CD4-positive, alpha-beta T cell treated with Interferon gamma for 1 hour (primary cell): ENCODE results near the gene RNF123.
"Not testable (repeated sequence)": the region's sequence is repeated elsewhere in the genome, so short reads cannot be mapped to it uniquely, and the experiment has no call there.

Experiments used
- DNase-seq: peaks from one replicate; pipeline ENCODE4 v3.0.0-alpha.2; 2020

RNF123 gene

DNA sequence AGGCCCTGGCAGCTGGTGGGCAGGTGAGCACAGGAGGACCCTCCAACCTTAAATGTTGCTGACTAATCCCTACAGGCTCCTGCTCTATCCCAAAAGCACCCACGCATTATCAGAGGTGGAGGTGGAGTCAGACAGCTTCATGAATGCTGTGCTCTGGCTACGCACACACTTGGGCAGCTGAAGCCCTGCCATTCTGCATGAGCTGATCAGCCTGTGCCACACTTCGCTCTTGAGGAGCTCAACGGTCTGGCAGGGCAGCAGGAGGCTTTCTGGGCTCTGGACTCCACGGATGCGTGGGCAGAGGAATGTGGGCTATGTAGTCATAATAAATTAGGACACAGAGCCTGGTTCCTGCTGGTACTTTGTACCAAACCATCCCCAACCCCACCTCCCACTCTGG is 6.2 kb upstream of the RNF123 start:
- no peak for DNase-seq

DNA sequence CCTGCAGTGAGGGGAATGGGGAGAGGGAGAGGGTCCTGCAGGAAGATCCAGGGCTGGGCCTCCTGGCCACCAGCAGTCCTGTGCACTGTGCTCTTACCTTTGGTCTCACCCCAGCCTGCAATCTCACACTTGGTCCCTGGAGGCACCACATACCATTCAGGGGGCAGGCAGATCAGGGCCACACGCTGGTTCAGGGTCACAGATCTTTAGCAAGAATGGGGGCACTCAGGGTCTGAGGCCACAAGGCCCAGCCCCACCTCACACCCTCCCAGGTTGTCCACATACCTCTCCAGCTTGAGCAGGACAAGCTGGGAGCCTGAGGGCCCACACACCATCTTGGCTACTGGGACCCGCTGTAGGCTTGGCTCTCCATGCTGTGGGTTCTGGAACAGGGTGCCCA is 4.9 kb upstream of the RNF123 start:
- not testable (repeated sequence) for DNase-seq

DNA sequence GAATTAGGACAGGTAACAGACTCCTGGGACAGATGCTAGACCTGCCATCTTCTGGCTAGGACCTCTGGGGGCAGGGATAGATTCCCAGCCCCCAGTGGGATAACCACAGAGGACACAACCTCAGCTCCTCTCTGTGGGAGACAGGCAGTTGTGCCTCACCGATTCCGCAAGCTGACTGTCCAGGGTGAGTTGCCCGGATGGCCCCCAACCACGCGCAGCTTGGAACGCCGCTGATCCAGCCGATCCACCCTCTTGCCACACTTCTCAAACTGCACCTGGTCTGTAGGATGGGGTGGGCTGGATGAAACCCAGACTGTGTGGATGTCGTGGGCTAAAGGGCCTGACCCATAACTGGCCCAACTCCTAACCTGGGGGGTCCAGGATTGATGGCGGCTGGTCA is 4.3 kb upstream of the RNF123 start:
- not testable (repeated sequence) for DNase-seq

DNA sequence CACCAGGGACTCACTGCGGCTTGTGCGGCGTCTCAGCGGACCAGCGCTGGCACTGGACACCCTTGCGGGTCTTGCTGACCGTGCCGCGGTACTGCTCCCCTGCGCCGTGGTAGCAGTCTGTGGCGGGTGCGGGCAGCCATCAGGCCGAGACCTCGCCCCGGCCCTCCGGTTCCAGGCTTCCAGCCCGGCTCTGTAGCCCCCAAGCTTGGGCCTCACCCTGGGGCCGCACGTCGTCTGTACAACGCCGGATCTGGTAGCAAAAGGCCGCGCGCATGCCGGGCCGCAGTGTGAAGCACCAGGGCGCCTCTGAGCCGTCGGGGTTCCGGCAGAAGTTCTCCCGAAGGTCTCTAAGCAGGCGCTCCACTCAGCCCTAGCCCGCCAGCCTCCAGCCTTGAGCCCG is 3.5 kb upstream of the RNF123 start:
- not testable (repeated sequence) for DNase-seq

DNA sequence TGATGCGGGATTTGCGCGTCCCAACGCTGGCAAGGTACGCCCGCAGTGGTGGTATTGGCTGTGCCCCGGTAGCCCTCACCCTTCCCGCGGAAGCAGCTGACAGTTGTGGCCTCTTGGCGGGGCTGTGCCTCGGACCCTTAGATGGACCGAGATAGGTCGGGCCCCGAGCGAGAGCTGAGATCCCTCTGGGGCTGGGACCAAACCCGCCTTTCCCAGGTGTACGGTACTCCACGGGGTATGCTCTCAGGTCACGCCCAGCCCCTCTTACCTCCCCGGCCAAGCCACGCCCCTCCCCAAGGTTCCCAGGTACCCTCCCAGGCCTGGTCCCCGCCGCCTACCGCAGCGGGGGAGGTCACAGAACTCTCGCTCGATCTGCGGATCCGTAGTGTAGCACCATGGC is 3.0 kb upstream of the RNF123 start:
- not testable (repeated sequence) for DNase-seq

DNA sequence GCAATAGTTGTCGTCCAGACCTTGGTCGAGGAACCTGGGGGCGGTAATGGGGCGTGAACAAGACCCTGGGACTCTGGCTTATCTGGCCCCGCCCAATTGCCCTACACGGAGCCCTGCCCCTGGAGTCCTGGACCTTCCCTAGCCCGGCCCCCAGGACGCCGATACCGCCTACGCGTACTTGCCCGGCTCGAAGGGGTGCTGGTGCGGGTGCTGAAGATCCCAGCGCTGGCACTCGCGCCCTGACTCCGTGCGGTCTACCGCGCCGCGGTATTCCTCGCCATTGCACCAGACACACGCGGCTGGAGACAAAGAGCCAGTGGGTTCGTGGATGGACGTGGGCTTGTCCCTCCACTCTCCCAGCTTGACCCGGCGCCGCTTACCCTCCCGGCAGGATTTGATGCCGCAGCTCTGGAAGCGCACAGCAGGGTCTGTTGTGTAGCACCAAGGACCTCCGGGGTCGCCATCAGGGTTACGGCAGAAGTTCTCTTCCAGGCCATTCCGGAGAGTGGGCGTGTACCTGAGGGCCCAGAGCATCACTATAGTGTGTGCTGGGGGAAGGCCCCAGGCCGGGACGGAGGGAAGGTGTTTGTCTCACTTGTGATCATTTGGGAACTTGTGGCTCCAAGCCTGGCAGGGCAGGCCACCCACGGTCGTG is 2.5 kb upstream of the RNF123 start:
- DNase-seq: peak; percentile 32

DNA sequence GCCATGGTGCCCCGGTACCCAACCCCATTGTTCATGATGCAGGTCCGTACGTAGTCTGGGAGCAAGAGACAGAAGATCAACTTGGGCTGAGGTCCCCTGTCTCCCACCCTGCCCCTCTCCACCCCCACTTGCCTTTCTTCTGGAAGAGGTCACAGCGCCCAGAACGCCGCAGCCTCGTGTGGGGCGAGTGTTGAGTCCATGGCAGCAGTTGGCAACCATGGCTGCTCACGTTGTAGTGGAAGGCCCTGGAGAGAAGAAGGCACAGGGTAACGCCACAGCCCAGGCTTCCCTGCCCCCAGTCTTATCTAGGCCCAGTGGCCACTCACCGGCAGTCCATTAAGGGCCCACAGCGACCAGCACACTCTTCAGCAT is 1.9 kb upstream of the RNF123 start:
- DNase-seq: not testable (repeated sequence)

DNA sequence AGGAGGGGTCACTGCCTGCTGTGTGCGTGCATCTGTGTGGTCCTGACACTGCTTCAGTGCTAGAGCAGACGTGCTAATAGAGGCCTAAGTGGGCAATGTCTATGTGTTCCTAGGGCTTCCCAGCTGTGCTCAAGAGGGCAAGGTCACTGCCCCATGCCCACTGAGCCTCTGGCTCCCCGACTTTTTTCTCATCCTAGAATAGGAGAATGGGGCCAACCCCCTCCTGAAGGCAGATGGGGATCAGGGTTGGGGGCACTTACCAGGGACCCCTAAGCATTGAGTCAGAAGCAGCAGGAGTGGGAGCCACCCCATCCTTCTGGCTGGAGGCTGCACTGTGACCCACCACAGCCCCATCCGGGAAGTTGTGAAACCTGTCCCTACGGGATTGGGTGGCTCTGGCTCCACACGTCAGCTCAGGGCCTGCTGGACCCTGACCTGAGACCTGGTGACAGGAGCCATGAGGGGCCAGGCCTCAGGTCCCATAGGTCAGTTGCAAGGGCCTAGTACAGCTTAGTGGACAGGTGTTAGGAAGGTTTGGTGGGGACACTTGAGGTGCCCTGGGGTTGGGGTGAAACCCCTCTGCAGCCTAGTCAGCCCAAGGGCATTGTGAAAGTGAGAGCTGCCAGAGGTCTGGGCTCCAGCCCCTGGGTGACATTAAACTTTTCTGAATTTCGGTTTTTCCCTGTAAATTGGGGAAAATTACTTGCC is 865 bp upstream of the RNF123 start:
- DNase-seq: not testable (repeated sequence)

DNA sequence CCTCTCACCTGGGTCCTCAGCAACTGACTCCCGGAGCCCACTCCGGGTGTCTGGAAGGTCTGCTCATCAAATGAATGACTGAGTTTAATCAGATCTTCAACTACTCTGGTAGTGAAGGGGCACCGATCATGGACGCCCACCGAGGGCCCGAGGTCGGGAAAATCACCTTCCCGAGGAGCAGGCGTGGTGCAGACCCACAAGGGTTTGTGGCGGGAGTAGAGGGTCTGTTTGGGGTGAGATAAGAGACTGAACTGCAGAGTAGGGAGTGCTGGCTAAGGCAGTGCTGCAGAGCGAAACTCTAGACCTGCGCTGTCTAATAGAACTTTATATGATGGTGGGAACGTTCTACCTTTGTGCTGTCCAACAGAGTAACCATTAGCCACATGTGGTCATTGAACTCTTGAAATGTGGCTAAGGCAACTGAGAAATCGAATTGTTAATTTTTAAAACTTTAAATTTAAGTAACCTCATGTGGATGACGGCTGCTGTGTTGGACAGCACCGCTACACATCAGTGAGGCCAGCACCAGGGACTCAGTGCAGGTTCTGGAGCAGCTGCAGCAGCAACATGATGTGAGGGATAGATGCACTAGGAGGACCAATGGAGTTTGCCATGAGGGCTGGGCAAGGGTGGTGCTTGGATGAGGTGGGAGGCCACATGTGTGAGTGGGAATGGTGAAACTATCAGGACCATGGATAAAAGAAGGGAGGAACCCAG is 709 bp downstream of the RNF123 start:
- DNase-seq: not testable (repeated sequence)

DNA sequence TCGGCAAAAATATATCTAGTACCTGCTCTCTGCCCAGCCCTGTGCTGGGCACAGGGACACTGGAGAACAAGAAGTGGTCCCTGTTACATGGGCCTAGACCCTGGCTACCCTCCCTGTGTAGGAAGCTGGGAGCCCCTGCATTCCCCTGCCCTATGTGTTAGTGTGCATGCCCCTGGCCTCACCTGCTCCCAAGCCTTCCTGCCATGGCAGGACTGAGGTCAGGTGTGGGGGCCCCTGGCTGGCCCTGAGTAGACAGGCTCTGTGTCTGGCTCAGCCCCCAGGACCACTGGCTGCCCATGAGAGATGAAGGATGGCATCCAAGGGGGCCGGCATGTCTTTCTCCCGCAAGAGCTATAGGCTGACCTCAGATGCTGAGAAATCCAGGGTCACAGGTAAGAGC is 1.5 kb downstream of the RNF123 start:
- not testable (repeated sequence) for DNase-seq

DNA sequence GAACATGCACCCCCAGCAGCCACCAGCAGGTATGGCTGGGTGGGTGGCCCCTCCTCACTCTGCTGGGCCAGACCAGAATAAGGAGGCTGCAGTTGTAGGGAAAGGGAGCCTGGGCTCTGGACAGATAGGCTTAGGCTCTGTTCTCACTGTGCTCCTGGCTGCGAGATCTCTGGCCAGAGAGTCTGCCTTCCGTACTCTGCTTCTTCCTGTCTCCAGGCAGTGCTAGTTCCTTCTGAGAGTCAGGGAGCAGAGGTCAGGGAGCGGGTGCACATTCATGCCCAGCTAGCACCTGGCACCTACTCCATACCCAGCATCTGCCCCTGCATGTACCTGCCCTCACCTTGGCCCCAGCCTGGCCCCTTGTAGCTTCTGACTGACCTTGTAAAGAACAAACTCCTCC is 2.1 kb downstream of the RNF123 start:
- DNase-seq: not testable (repeated sequence)

DNA sequence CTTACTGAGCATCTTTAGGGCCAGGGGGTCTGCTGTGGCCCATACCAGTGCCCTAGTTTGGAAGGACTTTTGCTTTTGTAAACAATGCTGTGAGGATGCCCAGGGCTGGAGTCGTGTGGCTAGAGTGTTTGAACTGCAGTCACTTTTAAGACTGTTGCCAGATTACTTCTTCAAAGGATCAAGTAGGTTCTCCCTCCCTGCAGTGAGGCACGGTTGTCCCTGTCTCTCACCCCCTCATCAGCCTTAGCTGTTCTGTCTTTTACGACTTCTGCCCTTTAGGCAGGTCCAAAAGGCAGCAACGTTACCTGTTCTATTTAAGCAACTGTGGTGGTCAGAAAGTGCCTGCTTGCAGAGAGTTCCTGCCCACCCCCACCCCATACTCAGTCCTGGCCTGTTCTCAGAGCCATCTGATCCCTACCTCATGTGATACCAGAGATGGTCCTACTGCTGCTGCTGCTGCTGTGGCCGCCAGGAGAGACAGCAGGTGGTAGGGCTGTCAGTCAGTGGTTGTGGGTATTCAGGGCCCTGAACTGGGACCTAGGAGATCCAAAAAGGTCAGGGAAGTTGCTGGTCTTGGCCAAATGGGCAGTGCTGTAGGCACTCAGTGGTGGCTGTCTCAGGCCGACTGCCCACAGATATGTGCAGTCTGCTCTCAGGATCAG is 5.2 kb downstream of the RNF123 start:
- not testable (repeated sequence) for DNase-seq

DNA sequence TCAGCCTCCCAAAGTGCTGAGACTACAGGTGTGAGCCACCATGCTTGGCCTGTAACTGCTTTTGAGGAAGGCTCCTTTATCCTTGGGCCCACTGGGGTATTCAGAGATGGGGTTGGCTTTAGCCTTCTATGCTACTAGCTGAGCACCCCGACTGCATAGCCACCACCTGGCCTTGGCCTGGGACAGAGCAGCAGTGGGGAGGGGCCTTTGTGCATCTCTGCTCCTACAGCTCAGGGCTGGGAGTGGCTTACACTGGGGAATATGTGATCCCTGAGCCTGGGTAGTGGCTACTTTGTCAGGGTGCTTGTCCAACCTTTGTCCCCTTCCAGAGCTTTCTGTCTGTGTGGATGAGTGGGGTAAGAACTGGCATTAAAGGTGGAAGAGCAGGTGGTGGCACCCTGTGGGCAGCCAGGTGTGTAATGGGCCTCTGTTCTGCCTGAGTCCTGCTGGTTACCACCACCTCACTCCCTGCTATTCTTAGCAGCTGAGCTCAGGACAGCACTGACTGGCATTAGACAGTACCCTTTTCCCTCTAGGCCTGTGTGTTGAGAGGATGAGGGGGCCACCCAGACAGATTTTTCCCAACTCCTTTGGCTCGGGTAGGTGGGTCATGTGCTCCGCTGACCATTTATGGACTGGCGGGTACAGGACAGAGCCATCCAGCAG is 6.1 kb downstream of the RNF123 start:
- not testable (repeated sequence) for DNase-seq

DNA sequence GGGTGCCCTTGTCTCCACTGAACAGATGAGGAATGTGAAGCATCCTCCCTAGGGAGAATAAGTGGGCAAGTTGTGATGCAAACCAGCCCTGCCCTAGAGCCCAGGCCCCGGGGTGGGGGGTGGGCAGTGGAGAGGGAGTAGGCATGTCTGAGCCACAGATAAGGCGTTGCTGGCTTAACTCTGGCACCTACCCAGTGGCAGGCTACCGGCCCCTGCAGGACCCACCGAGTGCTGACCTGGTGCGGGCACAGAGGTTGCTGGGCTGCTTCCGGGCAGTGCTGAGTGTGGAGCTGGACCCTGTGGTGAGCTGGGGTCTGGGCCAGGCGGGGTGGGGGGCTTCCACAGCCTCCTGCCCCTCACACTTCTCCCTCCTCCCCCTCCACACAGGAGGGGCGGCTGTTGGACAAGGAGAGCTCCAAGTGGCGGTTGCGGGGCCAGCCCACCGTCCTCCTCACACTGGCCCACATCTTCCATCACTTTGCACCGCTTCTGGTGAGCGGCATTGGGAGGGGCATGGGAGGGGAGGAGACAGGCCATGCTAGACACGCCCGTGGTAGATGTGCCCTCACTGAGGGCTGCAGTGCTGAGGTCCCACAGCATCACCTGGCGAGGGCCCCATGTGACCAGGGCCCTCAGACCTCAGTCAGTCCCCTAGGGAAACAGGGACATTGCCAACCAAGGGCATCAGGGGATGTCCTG is 10.1 kb downstream of the RNF123 start:
- DNase-seq: no peak

DNA sequence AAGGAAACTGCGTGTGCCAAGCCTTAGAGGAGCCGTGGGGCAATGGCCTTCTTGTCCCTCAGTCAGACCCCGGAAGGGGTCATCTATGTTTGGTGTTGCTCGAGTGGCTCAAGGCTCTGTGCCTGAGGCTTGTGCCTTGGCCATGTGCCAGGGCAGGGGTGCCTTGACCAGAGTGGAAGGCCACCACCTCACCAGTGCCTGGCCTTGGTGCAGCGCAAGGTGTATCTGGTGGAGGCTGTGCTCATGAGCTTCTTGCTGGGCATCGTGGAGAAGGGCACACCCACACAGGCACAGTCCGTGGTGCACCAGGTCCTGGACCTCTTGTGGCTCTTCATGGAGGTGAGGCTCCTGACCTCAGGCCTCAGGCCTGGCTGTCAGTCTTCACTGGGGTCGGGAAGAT is 10.7 kb downstream of the RNF123 start:
- DNase-seq: no peak

DNA sequence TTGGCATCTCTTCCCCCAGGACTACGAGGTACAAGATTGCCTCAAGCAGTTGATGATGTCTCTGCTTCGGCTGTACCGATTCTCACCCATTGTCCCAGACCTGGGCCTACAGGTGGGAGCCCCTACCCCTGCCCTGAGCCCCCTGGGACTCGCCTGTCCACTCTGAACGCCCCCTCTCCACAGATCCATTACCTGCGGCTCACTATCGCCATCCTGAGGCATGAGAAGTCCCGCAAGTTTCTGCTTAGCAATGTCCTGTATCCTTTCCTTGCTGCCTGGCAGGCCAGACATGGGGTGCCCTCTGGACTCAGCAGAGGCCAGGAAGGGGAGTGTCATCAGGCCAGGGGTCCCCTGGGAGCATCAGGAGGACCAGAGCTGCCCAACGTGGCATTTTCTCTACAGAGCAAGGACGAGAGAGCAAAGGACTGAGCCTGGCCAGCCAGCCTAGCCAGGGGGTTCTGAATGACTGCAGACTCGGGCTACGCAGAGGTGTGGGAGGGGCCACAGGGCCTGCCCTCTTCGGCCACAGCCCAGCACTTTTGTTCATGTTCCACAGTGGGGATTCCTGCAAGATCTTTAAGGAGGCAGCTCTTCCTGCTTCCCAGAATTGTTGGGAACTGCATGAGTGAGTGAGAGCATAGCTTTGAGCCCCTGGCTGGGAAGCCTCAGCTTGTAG is 11.2 kb downstream of the RNF123 start:
- no peak for DNase-seq

DNA sequence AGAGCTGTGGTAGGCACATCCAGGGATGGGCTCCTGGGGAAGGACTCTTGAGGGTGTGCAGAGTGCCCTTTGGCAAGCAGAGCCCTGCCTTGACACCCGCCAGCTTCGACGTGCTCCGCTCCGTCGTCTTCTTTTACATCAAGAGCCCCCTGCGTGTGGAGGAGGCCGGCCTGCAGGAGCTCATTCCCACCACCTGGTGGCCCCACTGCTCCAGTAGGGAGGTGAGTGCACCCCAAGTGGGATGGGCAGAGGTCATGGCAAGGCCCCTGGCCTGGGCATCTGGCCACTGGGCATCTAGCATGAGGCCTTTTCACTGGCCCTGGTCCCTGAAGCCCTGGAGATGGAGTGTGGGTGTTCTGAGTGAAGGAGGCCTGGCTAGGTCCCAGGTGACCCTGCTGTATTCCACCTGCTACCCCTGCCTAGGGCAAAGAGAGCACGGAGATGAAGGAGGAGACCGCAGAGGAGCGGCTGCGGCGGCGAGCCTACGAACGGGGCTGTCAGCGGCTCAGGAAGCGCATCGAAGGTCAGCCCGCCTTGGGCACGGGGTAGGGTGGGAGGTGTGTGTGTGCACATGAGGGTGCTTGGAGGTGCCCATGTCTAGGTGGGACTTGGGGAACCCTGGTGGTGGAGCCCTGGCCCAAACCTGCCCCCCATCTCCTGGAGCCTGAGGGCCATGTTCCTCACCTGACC is 12.2 kb downstream of the RNF123 start:
- no peak for DNase-seq

DNA sequence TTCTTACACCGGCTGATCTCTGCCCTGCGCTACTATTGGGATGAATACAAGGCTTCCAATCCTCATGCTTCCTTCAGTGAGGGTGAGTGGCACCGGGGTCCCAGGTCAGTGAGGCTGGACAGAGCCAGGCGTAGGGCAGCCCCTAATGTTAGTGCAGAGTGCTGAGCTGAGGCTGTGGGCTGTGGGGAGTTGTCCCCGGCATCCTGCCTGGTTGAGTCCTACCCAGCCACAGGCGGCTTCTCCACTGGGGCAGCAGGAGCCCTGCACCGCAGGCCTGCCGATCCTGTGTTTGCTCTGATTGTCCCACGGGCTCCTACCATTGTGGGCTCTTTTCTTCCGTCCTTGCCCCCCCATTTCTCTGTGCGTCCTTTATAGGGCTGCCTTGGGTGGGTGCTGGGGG is 13.3 kb downstream of the RNF123 start:
- no peak for DNase-seq

DNA sequence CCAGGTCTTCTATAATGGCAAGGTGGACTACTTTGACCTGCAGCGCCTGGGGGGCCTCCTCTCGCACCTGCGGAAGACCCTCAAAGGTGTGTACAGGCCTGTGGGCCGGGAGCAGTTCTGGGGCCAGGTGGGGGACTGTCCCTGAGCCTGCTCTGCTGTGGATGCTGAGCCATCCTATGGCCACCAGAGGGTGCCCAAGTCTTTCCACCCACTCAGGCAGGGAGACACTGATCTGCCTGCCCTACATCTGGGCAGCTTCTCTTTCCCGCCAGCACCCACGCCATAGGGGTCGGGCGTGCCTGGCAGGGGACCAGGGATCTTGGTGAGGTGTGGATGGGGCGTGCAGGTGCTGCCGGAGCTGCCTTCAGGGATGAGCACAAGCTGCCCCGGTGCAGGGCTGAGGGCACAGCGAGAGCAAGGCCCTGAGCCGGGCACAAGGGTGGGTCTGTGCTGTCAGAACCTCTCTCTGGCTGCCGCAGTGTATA is 14.1 kb downstream of the RNF123 start:
- peak; percentile 74 for DNase-seq

DNA sequence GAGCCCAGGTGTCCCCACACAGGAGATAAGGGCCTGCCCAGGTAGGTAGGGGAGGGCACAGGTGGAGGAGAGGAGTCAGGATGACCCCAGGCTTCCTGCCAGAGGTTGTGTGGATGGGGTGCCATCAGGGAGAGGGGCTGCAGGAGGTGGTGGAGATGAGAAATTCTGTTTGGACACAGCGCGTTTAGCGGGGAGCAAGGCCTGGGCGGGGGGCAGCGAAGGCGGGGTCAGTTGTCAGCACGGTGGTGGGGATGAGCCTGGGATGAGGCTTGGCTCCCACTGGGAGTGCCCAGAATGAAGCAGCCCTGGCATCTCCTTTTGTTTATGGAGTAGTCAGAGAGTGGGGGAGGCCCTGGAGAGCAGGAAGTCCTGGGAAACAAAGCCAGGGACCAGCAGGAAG is 14.6 kb downstream of the RNF123 start:
- no peak for DNase-seq

DNA sequence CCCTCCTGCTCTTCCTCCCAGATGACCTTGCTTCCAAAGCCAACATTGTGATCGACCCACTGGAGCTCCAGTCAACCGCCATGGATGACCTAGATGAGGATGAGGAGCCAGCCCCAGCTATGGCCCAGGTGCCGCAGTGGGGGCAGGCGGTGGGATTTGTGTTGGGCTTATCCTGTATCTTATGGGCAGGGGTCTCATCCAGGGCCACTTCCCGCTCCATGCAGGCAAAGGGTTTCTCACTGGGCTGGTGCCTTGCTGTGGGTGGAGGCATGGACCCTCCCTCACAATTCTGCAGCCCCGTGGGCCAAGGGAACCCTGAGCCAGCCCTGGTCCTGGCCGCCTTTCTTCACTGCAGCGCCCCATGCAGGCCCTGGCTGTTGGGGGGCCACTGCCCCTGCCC is 15.3 kb downstream of the RNF123 start:
- DNase-seq: no peak
